Bronchial epithelial cell (primary cell): Measurements from ENCODE around the gene ANKLE2. TPM values are rescaled to one million over a fixed set of nuclear protein-coding genes. Genes with fewer than 3 reads are reported as not detected.

ENCODE experiments used
- DNase-seq: peaks from one replicate; pipeline ENCODE4 v3.0.0-alpha.2; 2010; ENCODE audit warnings: low read depth
- FAIRE-seq: peaks from 2 replicates; lab custom pipeline; 2011; peaks lifted over from hg19 to GRCh38; lab: Jason Lieb, UNC
- H3K27me3 ChIP-seq: 2 replicates; pipeline ENCODE4 v1.5.1; 2011; ENCODE audit warnings: low read length; ENCODE audit not compliant: control insufficient read depth, insufficient read depth
- H3K36me3 ChIP-seq: 2 replicates; pipeline ENCODE4 v1.5.1; 2011; ENCODE audit warnings: low read length; ENCODE audit not compliant: control insufficient read depth, insufficient read depth
- H3K4me3 ChIP-seq: 2 replicates; pipeline ENCODE4 v1.5.1; 2011; ENCODE audit warnings: mild to moderate bottlenecking, low read depth, low read length, control low read depth
- total RNA-seq: library from RNA; depleted of rRNA; stranded (reverse); fragments of >200 nt; gene quantifications from 2 replicates; pipeline ENCODE4 v1.2.1, GENCODE V29; 2014
- TF ChIP-seq, protein P1 (sequence below): IDR thresholded peaks from 2 replicates; pipeline ENCODE4 v1.5.1; 2011; ENCODE audit warnings: mild to moderate bottlenecking, moderate library complexity, low read length, control low read depth, inconsistent platforms; ENCODE audit not compliant: insufficient read depth, severe bottlenecking

The ANKLE2 gene
- total RNA-seq, 1 donor from 2014 or later, result 71.6 TPM

DNA sequence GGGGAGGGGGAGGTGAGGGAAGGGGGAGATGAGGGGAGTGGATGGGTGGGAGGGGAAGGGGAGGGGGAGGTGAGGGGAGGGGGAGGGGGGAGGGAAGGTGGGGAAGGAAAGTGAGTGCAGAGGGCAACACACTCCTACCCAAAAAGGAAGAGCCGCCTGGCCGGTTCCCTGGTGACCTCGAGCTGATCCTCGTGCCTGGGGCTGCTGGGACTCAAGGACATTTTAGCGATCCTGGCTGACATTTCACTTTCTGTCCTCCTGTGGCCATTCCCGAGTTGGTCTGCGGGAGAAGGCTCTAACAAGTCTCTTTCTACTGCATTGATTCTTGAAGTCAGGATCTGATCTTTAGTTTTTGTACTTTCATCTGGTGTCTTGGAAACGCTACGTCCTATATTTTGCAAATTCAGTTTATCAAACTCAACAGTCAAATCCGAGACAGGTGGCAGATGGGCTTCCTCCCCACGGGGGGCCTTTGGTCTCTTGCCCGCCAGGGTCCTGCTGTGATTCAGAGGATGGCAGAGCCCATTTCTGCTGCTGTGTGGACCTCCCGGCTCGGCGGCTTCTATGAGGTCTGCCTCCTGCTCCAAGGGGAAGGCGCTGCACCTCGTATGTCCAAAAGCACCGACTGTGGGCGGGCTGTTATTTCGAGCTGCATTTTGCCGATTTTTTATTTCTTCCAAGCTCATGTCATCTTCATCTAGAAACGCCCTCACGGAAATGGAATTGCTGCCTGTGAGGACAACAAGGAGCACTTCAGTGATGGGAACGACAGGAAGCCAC is 31.9 kb downstream of the ANKLE2 start:
- no peak overlapping the region for H3K4me3 ChIP-seq
- no peaks in the 10 kb centered on the region for H3K27me3 ChIP-seq
- TF ChIP-seq, protein P1, sequence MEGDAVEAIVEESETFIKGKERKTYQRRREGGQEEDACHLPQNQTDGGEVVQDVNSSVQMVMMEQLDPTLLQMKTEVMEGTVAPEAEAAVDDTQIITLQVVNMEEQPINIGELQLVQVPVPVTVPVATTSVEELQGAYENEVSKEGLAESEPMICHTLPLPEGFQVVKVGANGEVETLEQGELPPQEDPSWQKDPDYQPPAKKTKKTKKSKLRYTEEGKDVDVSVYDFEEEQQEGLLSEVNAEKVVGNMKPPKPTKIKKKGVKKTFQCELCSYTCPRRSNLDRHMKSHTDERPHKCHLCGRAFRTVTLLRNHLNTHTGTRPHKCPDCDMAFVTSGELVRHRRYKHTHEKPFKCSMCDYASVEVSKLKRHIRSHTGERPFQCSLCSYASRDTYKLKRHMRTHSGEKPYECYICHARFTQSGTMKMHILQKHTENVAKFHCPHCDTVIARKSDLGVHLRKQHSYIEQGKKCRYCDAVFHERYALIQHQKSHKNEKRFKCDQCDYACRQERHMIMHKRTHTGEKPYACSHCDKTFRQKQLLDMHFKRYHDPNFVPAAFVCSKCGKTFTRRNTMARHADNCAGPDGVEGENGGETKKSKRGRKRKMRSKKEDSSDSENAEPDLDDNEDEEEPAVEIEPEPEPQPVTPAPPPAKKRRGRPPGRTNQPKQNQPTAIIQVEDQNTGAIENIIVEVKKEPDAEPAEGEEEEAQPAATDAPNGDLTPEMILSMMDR, result no peak
- no peak for DNase-seq
- peaks cover 39% of the 10 kb centered on the region for H3K36me3 ChIP-seq
- FAIRE-seq, result no peak

DNA sequence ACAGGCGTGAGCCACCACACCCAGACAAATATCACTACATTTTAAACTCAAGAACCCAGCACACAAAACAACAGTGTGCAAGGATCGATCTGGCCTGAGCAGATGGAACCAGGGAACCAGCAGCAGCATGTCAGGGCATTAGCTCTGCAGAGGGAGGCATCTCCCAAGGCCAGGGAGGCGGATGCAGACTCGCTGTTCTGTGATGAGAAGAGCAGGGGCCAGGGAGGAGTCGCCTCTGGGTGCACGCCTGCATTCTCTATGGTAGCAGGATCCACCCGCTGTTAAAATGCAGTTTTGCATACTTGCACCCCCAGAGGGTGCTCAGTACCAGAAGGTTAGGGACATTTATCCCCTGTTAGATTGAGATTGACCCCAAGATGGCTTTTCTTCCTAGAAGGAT is 33.1 kb downstream of the ANKLE2 start:
- TF ChIP-seq, protein P1, result no peak
- H3K4me3 ChIP-seq, result no peak overlapping the region
- FAIRE-seq, result no peak
- DNase-seq, result no peak
- no peaks in the 10 kb centered on the region for H3K27me3 ChIP-seq
- peaks cover 41% of the 10 kb centered on the region for H3K36me3 ChIP-seq

DNA sequence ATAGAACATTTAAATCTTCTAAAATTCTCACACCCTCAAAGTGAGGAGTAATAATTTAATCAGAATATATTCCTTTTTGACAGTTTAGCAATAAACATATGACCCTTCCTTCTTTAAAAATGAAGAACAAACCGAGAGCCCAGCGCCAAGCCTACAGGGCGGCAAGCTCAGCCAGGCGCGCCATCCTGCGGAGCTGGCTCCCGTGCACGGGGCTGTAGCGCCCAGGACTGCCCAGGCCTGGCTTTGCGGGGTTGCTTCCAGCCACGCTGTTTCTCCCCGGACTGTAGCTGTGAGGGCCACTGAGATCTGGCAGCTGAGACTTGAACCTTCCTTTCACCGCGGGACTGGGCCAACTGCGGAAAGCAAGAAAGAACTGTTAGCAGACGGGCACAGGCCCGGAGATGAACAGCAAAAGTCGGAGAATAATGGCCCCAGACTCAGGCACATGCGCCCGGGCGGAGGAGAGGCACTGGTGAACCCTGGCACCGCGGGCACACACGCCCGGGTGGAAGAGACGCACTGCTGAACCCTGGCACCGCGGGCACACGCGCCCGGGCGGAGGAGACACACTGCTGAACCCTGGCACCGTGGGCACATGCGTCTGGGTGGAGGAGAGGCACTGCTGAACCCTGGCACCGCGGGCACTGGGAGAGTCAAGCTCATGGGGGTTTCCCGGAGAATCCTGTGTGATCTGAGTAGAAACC is 34.4 kb downstream of the ANKLE2 start:
- DNase-seq, result no peak
- FAIRE-seq, result no peak
- TF ChIP-seq, protein P1, result no peak
- Histone ChIP-seq H3K4me3 (no peak overlapping the region), H3K36me3 (peaks cover 44% of the 10 kb centered on the region), H3K27me3 (no peaks in the 10 kb centered on the region)

DNA sequence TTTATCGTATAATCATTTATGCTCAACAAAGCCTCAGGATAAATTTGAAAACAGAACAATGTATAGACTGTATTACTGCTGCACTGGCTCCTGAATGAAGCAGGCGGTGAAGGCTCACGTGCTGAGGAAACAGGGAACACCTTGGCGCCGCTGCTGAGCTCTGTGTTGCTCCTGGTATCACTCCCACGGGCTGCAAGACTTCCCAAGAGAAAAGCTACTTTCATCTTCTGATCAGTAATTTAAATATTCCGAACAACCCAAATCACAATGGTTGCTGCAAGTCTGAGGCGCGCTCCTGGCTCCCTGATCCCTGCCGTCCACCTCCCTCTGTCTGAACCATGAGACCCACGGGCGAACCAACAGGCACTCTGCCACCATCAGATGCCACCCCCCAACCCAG is 35.2 kb downstream of the ANKLE2 start:
- FAIRE-seq (no peak), DNase-seq (no peak)
- H3K27me3 ChIP-seq, result no peaks in the 10 kb centered on the region
- no peak overlapping the region for H3K4me3 ChIP-seq
- H3K36me3 ChIP-seq, result peaks cover 39% of the 10 kb centered on the region
- TF ChIP-seq, protein P1, result no peak

DNA sequence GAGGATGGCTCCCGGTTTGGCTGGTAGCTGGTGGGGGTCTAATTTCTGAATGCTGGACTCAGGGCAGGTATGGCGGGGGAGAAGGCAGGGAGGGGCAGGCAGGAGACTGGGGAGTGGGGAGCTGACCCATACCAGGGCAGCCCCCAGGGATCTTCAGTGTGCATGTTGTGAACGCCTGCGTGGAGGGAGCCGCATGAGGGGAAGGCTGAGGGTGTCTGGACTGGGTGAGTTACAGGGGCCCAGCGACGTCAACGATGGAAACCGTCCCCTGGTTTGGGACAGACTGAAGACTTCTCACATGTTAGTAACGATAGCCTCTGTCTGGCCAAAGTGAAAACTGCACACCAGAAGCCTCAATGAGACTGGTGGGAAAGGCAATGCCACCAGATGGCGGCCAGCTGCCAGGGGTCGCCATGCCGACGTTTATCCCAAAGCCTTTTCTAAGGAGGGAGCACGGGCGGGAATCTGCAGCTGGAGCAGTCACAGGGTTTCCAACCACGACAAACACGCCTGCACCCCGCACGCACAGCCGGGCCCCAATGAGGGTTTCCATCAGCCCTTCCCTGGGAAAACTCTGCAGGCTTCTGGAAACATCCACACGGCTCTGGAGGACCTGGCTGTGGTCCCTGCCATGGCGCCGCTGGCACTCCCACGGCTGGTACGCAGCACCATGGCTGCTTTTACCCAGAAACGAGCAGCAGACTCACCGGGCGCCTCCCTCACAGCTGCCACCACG is 37.0 kb downstream of the ANKLE2 start:
- FAIRE-seq (no peak), DNase-seq (no peak)
- Histone ChIP-seq H3K4me3 (no peak overlapping the region), H3K27me3 (no peaks in the 10 kb centered on the region), H3K36me3 (peaks cover 38% of the 10 kb centered on the region)
- TF ChIP-seq, protein P1, result no peak
